ENCODE data around the gene GRIN2A. TPM values are rescaled to one million over a fixed set of nuclear protein-coding genes. Genes with fewer than 3 reads are reported as not detected.

GRIN2A gene
- total RNA-seq, 1 donor from 2014 or later: 0.56 TPM

DNA sequence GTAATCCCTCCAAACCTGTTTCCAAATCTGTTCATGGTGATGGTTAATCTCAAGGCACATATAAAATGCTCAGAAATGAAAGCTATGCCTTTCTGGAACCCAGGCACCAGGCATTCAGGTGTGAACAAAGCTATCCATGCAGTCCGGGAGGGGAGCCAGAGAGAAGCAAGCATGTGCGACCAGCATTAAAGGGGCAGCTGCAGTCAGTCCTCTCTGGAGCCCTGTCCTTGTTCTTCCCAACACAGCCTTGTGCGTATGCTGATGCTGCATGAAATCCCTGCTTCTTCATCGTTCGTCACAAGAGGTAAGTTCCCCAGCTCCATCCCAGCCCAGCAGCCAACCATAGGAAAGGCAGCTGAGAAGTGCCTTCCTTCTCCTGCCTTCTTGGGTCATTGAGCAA is 148.7 kb downstream of the GRIN2A start:
- no peak for ATAC-seq
- intact Hi-C loops (cut with DNase I): no loop called here
- Histone ChIP-seq H3K9me3 (no peaks in the 10 kb centered on the region), H3K27ac (no peak overlapping the region), H3K4me3 (no peak overlapping the region), H3K27me3 (ENCODE audit: low read depth) (no peaks in the 10 kb centered on the region), H3K36me3 (no peaks in the 10 kb centered on the region), H3K4me1 (no peaks in the 10 kb centered on the region)
- DNase-seq: no peak
- TF ChIP-seq, protein P1, sequence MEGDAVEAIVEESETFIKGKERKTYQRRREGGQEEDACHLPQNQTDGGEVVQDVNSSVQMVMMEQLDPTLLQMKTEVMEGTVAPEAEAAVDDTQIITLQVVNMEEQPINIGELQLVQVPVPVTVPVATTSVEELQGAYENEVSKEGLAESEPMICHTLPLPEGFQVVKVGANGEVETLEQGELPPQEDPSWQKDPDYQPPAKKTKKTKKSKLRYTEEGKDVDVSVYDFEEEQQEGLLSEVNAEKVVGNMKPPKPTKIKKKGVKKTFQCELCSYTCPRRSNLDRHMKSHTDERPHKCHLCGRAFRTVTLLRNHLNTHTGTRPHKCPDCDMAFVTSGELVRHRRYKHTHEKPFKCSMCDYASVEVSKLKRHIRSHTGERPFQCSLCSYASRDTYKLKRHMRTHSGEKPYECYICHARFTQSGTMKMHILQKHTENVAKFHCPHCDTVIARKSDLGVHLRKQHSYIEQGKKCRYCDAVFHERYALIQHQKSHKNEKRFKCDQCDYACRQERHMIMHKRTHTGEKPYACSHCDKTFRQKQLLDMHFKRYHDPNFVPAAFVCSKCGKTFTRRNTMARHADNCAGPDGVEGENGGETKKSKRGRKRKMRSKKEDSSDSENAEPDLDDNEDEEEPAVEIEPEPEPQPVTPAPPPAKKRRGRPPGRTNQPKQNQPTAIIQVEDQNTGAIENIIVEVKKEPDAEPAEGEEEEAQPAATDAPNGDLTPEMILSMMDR (IDR thresholded peaks at IDR 0.05): no peak

DNA sequence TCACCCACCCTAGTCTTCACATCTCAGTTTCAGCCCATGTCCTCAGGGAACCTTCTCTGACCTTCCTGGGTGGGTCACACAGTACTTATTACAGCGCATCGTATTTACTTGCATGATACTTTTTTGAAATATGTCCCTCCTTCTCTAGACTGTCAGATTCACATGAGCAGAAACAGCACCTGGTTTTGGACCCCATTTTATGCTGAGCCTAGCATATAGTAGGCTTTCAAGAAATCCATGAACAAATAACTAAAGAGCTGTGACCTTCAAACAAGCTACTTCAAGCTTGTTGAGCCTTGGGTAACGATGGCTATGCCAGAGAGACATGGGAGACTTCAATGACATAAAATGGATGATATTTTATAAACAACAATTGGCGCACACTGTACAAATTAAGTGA is 150.3 kb downstream of the GRIN2A start:
- Histone ChIP-seq H3K4me1 (no peaks in the 10 kb centered on the region), H3K4me3 (no peak overlapping the region), H3K27ac (no peak overlapping the region), H3K27me3 (ENCODE audit: low read depth) (no peaks in the 10 kb centered on the region), H3K36me3 (no peaks in the 10 kb centered on the region), H3K9me3 (no peaks in the 10 kb centered on the region)
- ATAC-seq (no peak), DNase-seq (no peak)
- intact Hi-C loops (cut with DNase I): no loop called here
- TF ChIP-seq, protein P1 (IDR thresholded peaks at IDR 0.05): no peak

DNA sequence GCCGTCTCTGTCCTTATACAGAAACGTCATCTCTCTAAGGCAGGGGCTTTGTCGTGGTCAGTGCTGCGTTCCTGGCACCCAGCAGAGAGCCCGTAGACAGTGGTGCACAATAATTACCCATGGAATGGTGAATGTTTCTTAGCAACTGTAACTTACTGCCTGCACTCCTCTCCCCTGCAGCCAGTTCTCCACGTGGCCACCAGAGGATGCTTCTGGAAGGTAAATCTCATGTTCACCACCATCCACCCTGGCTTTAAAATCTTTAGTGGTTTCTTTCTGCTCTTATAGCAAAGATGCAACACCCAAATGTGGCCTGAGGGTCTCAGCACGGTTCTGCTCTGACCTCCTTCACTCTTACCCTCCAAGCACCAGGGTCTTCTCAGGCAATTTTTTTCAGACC is 150.8 kb downstream of the GRIN2A start:
- H3K9me3 ChIP-seq: no peaks in the 10 kb centered on the region
- H3K27me3 ChIP-seq (ENCODE audit: low read depth): no peaks in the 10 kb centered on the region
- no peak overlapping the region for H3K27ac ChIP-seq
- no peak for ATAC-seq
- intact Hi-C loops (cut with DNase I): no loop called here
- no peaks in the 10 kb centered on the region for H3K4me1 ChIP-seq
- no peaks in the 10 kb centered on the region for H3K36me3 ChIP-seq
- DNase-seq: no peak
- TF ChIP-seq, protein P1 (IDR thresholded peaks at IDR 0.05): no peak
- H3K4me3 ChIP-seq: no peak overlapping the region

DNA sequence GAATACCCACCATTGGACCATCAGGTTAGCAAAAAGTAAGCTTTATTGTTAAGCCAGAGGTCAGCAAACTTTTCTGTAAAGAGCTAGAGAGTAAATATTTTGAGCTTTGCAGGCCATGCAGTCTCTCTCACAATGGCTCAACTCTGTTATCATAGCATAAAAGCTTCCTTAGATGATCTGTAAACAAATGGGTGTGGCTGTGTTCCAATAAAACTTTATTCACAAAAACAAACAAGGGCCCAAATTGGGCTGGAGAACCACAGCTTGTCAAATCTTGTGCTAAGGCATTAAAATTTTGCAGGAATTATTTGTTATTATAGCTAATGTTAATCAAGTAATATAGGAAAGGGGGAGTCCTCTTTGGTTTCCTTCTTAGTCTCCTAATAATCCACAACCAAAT is 153.6 kb downstream of the GRIN2A start:
- Histone ChIP-seq H3K9me3 (no peaks in the 10 kb centered on the region), H3K4me3 (no peak overlapping the region), H3K27me3 (ENCODE audit: low read depth) (no peaks in the 10 kb centered on the region), H3K36me3 (no peaks in the 10 kb centered on the region), H3K4me1 (no peaks in the 10 kb centered on the region), H3K27ac (no peak overlapping the region)
- intact Hi-C loops (cut with DNase I): no loop called here
- DNase-seq (no peak), ATAC-seq (no peak)
- TF ChIP-seq, protein P1 (IDR thresholded peaks at IDR 0.05): no peak

DNA sequence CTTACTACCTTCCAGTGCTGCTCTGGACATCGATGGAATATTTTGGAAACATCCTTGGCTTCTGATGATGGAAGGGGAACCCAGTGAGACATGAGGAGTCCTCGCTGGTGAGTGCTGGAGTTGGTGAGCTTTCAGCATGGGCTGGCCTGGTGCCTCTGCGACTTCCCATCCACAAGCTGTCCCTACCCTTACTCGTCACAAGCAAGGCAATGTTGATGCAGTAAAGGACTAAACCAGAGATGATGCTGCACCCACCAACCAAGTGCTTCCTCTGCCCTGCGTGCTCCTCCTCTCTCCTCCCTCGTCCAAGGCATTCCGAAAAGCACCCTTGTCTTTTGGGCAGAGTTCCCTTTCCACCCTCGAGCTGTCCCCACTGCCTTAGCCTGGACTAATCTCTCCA is 154.7 kb downstream of the GRIN2A start:
- Histone ChIP-seq H3K36me3 (no peaks in the 10 kb centered on the region), H3K27ac (no peak overlapping the region), H3K9me3 (no peaks in the 10 kb centered on the region), H3K4me1 (no peaks in the 10 kb centered on the region), H3K4me3 (no peak overlapping the region), H3K27me3 (ENCODE audit: low read depth) (no peaks in the 10 kb centered on the region)
- TF ChIP-seq, protein P1 (IDR thresholded peaks at IDR 0.05): no peak
- intact Hi-C loops (cut with DNase I): no loop called here
- ATAC-seq: no peak
- DNase-seq: no peak

DNA sequence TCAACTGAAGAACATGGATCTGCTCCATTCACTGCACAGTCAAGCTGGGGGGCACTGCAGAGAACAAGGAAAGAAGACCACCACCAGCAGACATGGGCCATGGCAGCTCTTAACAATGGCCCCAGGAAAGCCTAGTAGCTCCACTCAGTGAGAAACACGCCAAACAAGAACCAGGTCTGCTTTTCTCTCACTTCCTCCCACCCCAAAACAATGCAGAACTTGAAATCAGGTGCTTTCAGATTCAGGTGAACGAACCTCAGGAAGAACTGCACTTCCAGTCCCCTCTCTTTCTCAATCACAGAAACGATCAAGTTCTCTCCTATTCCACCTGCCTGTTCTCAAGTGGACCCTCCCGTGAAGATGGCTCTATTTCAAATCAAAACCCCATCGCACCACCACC is 155.6 kb downstream of the GRIN2A start:
- Histone ChIP-seq H3K27ac (no peak overlapping the region), H3K4me1 (no peaks in the 10 kb centered on the region), H3K27me3 (ENCODE audit: low read depth) (no peaks in the 10 kb centered on the region), H3K9me3 (no peaks in the 10 kb centered on the region), H3K4me3 (no peak overlapping the region), H3K36me3 (no peaks in the 10 kb centered on the region)
- DNase-seq: no peak
- intact Hi-C loops (cut with DNase I): no loop called here
- TF ChIP-seq, protein P1 (IDR thresholded peaks at IDR 0.05): no peak
- no peak for ATAC-seq

All from lower lobe of right lung (tissue), 2 donors.